Lower leg skin (tissue), 4 donors: ENCODE results near the gene PIWIL4. TPM values are rescaled to one million over a fixed set of nuclear protein-coding genes. Genes with fewer than 3 reads are reported as not detected.

Experiments
- DNase-seq, 2 donors: peaks; one replicate each; pipeline ENCODE4 v3.0.0-alpha.2; 2019; ENCODE audit warnings: low spot score in 2 of 2
- H3K4me3 ChIP-seq: fragments of 200-600 bp; sonication (generic); 2 replicates; pipeline ENCODE4 v1.5.1; 2017; ENCODE audit warnings: mild to moderate bottlenecking, low read depth; ENCODE audit not compliant: poor library complexity, severe bottlenecking
- CTCF ChIP-seq, 3 donors: fragments of 450-650 bp; IDR thresholded peaks; one replicate each; pipeline ENCODE4 v1.5.1; 2016; ENCODE audit warnings: antibody characterized with exemption in 3 of 3, mild to moderate bottlenecking in 3 of 3, moderate library complexity in 2 of 3
- POLR2A ChIP-seq, 2 donors: fragments of 450-650 bp; IDR thresholded peaks; one replicate each; pipeline ENCODE4 v1.6.1; 2016 to 2017; ENCODE audit warnings: antibody characterized with exemption in 2 of 2, mild to moderate bottlenecking in 1 of 2, moderate library complexity in 1 of 2
- WGBS, 2 donors: methylation state at CpG; one replicate each; pipeline ENCODE4 v1.1.5; 2018; 5-methylcytosine and 5-hydroxymethylcytosine counted together
- intact Hi-C: fragments of 100-400 bp; cut with DNase I; formaldehyde crosslinking; loops from one replicate; pipeline ENCODE4 v1.15.0; 2023; ENCODE audit warnings: low total_unique reads
- total RNA-seq, 4 donors: library from RNA; depleted of rRNA; stranded (reverse); fragments of >200 nt; gene quantifications; one replicate each; pipeline ENCODE4 v1.1.0, GENCODE V29; 2016

PIWIL4 gene
- 1 to 10 TPM in 3 of 4 donors, under 1 TPM in 1; 0.67 to 3.3 (median 1.6) TPM for total RNA-seq

GRCh38 chr11:94567181-94567670, at the start of gene PIWIL4:
TSS of gene PIWIL4 (plus strand) at chr11:94567368. CDS start at chr11:94567519, 151 bp downstream.
- 97 to 98% methylated on average over 25 of the region's 25 CpGs for WGBS, 2 donors
- intact Hi-C loops, result no loop called here

GRCh38 chr11:94518300-94518699, 48.9 kb upstream of the PIWIL4 start:
- H3K4me3 ChIP-seq, result no peak overlapping the region
- TF ChIP-seq CTCF (IDR thresholded peaks at IDR 0.05) (no peak), POLR2A (IDR thresholded peaks at IDR 0.05) (no peak)
- DNase-seq, result no peak
- intact Hi-C loops, result loop anchor here (10.0 kb wide), 1 partner anchor 623 kb away; no protein-coding TSS in a partner anchor
- 63 to 66% methylated on average over 4 of the region's 4 CpGs for WGBS, 2 donors

More at GRCh38 chr11:94567181-94567670, at the start of gene PIWIL4:
- no peak for DNase-seq
- no peak for TF ChIP-seq POLR2A (IDR thresholded peaks at IDR 0.05)
- TF ChIP-seq CTCF (IDR thresholded peaks at IDR 0.05), result no peak
- H3K4me3 ChIP-seq, result no peak within 1 kb of the TSS

GRCh38 chr11:94519478-94520084, 47.6 kb upstream of the PIWIL4 start:
- H3K4me3 ChIP-seq, result no peak overlapping the region
- TF ChIP-seq CTCF (IDR thresholded peaks at IDR 0.05) (no peak), POLR2A (IDR thresholded peaks at IDR 0.05) (no peak)
- intact Hi-C loops, result loop anchor here (10.0 kb wide), 1 partner anchor 625 kb away; no protein-coding TSS in a partner anchor
- no peak for DNase-seq
- WGBS, 2 donors, result 7 to 12% methylated on average over 5 of the region's 5 CpGs

GRCh38 chr11:94521684-94522083, 45.5 kb upstream of the PIWIL4 start:
- intact Hi-C loops, result no loop called here
- DNase-seq, result no peak
- TF ChIP-seq CTCF (IDR thresholded peaks at IDR 0.05), result no peak
- no peak for TF ChIP-seq POLR2A (IDR thresholded peaks at IDR 0.05)
- 57 to 62% methylated on average over 4 to 5 of the region's 5 CpGs for WGBS, 2 donors
- H3K4me3 ChIP-seq, result no peak overlapping the region

- no peak for DNase-seq
- H3K4me3 ChIP-seq, result no peak overlapping the region
- TF ChIP-seq POLR2A (IDR thresholded peaks at IDR 0.05) (no peak), CTCF (IDR thresholded peaks at IDR 0.05) (no peak)
- 63 to 82% methylated on average over 1 of the region's 1 CpG for WGBS, 2 donors
- intact Hi-C loops, result no loop called here
Measured at GRCh38 chr11:94524341-94524740, 42.8 kb upstream of the PIWIL4 start.
